Measurements from ENCODE around the gene ASIC3. TPM values are rescaled to one million over a fixed set of nuclear protein-coding genes. Genes with fewer than 3 reads are reported as not detected.

The ASIC3 gene
- 0.22 TPM in 1 of 2 replicates, not detected in the other for total RNA-seq (2012; rRNA removed)

DNA sequence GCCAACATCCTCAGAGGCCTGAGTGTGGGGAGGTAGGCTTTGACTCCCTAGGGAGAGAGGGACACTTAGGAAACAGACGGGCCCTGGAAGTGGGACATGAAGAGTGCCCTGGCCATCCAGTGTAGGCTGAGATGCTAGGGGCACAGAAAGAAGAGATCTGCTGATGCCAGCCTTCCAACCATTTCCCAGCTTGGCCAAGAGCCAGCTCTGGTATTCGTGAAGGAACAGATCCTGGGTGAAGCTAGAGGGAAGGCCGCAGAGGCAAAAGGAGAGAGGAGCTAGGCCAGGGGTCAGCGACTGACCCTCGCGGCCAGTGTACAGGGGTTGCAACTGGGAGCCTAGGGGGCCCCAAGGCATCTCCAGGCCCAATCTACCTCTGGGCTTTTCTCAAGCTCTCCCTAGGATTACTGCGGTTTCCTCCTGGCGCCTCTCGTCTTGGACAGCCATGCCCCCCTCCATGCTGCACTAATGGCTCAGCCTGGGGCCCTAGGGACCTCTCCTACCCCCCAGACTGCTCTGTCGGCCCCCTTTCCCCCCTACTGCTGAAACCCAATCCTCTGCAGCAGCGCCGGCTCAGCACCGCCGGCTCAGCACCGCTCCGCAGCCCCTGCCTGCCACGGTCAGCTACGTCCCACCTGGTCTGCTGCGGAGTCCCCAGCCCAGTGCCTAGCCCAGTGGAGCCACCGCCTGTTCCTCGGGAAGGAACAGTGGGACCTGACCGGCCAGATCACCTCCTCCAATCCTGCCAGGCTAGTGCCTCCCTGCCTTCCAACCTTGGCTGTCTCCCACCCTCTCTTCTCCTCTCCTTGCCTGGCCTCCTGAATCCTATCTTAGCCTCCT lies at the start of gene ASIC3:
Gene ASIC3, plus strand, starts transcription at position 556 of the 840 bp plus-strand sequence. CDS start 355 bp downstream, outside the sequence.
- Histone ChIP-seq H3K27me3 (ENCODE audit: control insufficient read depth, insufficient read depth, low read length) (no peaks in the 10 kb centered on the region), H3K4me1 (ENCODE audit: control insufficient read depth, insufficient read depth, low read length) (peaks cover 10% of the 10 kb centered on the region), H3K9me3 (replicated peaks; ENCODE audit: low read length) (no peaks in the 10 kb centered on the region), H3K4me2 (ENCODE audit: low read length) (no peak within 1 kb of the TSS), H3K9ac (ENCODE audit: low read depth, low read length) (no peak within 1 kb of the TSS), H3K4me3 (ENCODE audit: low read length) (no peak within 1 kb of the TSS), H3K36me3 (ENCODE audit: insufficient read depth, low read length) (peaks cover 3% of the 10 kb centered on the region)

DNA sequence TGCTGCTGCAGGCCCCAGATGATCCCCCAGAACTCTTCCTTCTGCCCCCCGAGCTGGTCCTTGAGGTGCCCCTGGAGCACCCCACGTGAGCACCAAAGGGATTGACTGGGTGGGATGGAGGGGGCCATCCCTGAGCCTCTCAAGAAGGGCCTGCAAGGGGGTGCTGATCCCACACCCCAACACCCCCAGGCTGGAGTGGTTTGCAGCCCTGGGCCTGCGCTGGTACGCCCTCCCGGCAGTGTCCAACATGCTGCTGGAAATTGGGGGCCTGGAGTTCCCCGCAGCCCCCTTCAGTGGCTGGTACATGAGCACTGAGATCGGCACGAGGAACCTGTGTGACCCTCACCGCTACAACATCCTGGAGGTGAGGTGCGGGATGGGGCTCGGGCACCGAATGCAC lies 49.3 kb upstream of the ASIC3 start:
- Histone ChIP-seq H3K9me3 (replicated peaks; ENCODE audit: low read length) (no peaks in the 10 kb centered on the region), H3K9ac (ENCODE audit: low read depth, low read length) (no peak overlapping the region), H3K4me2 (ENCODE audit: low read length) (no peak overlapping the region), H3K27me3 (ENCODE audit: control insufficient read depth, insufficient read depth, low read length) (peaks cover 4% of the 10 kb centered on the region), H3K4me1 (ENCODE audit: control insufficient read depth, insufficient read depth, low read length) (no peaks in the 10 kb centered on the region), H3K4me3 (ENCODE audit: low read length) (no peak overlapping the region), H3K36me3 (ENCODE audit: insufficient read depth, low read length) (no peaks in the 10 kb centered on the region)

DNA sequence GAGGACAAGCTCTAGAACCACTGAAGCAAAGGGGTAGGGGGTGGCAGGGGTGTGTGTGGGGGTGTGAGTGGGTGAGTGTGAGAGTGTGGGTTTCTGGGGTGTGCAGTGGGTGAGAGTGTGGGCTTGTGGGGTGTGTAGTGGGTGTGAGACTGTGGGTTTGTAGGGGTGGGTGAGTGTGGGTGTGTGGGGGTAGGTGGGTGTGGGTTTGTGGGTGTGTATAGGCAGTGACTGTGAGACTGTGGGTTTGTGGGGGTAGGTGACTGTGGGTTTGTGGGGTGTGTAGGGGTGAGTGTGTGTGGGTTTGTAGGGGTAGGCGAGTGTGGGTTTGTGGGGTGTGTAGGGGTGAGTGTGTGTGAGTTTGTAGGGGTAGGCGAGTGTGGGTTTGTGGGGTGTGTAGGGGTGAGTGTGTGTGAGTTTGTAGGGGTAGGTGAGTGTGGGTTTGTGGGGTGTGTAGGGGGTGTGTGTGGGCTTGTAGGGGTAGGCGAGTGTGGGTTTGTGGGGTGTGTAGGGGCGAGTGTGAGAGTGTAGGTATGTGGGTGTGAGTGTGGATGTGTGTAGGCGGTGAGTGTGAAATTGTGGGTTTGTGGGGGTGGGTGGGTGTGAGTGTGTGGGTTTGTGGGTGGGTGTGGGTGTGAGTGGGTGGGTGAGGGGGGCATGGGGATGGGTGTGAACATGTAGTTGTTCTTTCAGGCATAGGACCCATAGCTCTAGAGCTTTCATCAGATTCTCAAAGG lies 48.7 kb upstream of the ASIC3 start:
- H3K4me1 ChIP-seq (ENCODE audit: control insufficient read depth, insufficient read depth, low read length) = no peaks in the 10 kb centered on the region

DNA sequence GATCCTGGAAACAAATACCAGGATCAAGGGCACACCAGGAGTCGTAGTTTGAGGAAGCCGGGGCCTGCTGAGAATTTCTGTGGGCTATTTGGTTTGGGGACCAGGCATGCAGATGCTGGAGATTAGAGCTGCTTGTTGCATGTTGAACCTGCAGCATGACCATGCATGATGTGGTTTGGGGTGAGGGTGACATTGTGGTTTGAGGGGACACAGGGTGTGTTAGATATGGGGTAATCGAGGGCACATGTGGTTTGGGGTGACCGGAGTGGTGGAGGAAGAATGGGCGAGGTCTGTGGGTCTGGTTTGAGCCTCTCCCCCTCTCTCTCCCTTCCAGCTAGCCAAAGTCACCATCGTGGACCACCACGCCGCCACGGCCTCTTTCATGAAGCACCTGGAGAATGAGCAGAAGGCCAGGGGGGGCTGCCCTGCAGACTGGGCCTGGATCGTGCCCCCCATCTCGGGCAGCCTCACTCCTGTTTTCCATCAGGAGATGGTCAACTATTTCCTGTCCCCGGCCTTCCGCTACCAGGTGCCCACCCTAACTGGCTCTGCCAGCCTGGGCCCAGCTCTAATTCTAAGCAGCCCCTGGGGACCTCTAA lies 47.3 kb upstream of the ASIC3 start:
- H3K4me1 ChIP-seq (ENCODE audit: control insufficient read depth, insufficient read depth, low read length) = no peaks in the 10 kb centered on the region
- no peak overlapping the region for H3K4me2 ChIP-seq (ENCODE audit: low read length)
- no peaks in the 10 kb centered on the region for H3K36me3 ChIP-seq (ENCODE audit: insufficient read depth, low read length)
- no peak overlapping the region for H3K9ac ChIP-seq (ENCODE audit: low read depth, low read length)
- H3K4me3 ChIP-seq (ENCODE audit: low read length) = no peak overlapping the region
- H3K27me3 ChIP-seq (ENCODE audit: control insufficient read depth, insufficient read depth, low read length) = peaks cover 14% of the 10 kb centered on the region
- no peaks in the 10 kb centered on the region for H3K9me3 ChIP-seq (replicated peaks; ENCODE audit: low read length)

More for the DNA sequence above, 48.7 kb upstream of the ASIC3 start:
- Histone ChIP-seq H3K4me2 (ENCODE audit: low read length) (no peak overlapping the region), H3K4me3 (ENCODE audit: low read length) (no peak overlapping the region), H3K9ac (ENCODE audit: low read depth, low read length) (no peak overlapping the region), H3K36me3 (ENCODE audit: insufficient read depth, low read length) (no peaks in the 10 kb centered on the region), H3K27me3 (ENCODE audit: control insufficient read depth, insufficient read depth, low read length) (peaks cover 4% of the 10 kb centered on the region), H3K9me3 (replicated peaks; ENCODE audit: low read length) (no peaks in the 10 kb centered on the region)

GRCh38 chr7:151001546-151001945 lies 46.8 kb upstream of the ASIC3 start:
- H3K9ac ChIP-seq (ENCODE audit: low read depth, low read length) = no peak overlapping the region
- no peaks in the 10 kb centered on the region for H3K36me3 ChIP-seq (ENCODE audit: insufficient read depth, low read length)
- H3K4me1 ChIP-seq (ENCODE audit: control insufficient read depth, insufficient read depth, low read length) = no peaks in the 10 kb centered on the region
- no peak overlapping the region for H3K4me3 ChIP-seq (ENCODE audit: low read length)
- no peak overlapping the region for H3K4me2 ChIP-seq (ENCODE audit: low read length)
- H3K9me3 ChIP-seq (replicated peaks; ENCODE audit: low read length) = no peaks in the 10 kb centered on the region
- H3K27me3 ChIP-seq (ENCODE audit: control insufficient read depth, insufficient read depth, low read length) = peaks cover 18% of the 10 kb centered on the region

DNA sequence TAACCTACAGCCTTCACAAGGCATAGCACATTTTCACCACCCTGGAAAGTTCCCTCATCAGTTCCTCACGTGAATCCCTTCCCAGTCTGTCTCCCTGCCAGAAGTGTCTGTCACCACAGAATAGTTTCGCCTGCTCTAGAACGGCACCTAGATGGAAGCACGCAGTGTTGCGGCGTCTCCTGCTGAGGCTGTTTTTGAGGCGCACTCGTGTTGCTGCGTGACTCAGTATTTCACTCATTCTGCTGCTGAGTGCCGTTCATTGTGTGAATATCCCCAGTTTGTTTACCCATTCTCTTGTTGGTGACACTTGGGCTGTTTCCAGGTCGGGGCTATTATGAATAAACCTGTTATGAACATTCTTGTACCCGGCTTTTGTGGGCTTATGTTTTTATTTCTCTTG lies 44.8 kb upstream of the ASIC3 start:
- no peak overlapping the region for H3K4me2 ChIP-seq (ENCODE audit: low read length)
- H3K4me3 ChIP-seq (ENCODE audit: low read length) = no peak overlapping the region
- H3K36me3 ChIP-seq (ENCODE audit: insufficient read depth, low read length) = no peaks in the 10 kb centered on the region
- H3K27me3 ChIP-seq (ENCODE audit: control insufficient read depth, insufficient read depth, low read length) = peaks cover 24% of the 10 kb centered on the region
- H3K9ac ChIP-seq (ENCODE audit: low read depth, low read length) = no peak overlapping the region
- no peaks in the 10 kb centered on the region for H3K4me1 ChIP-seq (ENCODE audit: control insufficient read depth, insufficient read depth, low read length)
- H3K9me3 ChIP-seq (replicated peaks; ENCODE audit: low read length) = no peaks in the 10 kb centered on the region

DNA sequence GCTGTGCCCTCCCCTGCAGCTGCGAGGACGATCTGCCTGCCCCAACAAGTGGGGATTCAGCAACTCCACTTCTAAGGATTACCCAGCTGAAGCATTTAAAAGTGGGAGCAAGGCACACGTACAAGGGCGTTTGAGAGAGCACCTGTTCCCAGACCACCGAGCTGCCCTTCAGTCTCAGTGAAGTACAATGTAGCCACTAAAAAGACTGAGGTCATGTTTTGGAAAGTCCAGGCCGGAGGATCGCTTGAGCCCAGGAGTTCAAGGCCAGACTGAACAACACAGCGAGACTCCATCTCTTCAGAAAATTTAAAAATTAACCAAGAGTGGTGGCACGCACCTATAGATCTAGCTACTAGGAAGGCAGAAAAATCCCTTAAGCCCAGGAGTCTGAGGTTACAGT lies 42.8 kb upstream of the ASIC3 start:
- H3K27me3 ChIP-seq (ENCODE audit: control insufficient read depth, insufficient read depth, low read length) = peaks cover 35% of the 10 kb centered on the region
- no peaks in the 10 kb centered on the region for H3K36me3 ChIP-seq (ENCODE audit: insufficient read depth, low read length)
- no peaks in the 10 kb centered on the region for H3K9me3 ChIP-seq (replicated peaks; ENCODE audit: low read length)
- no peaks in the 10 kb centered on the region for H3K4me1 ChIP-seq (ENCODE audit: control insufficient read depth, insufficient read depth, low read length)
- no peak overlapping the region for H3K4me3 ChIP-seq (ENCODE audit: low read length)
- no peak overlapping the region for H3K4me2 ChIP-seq (ENCODE audit: low read length)
- no peak overlapping the region for H3K9ac ChIP-seq (ENCODE audit: low read depth, low read length)

DNA sequence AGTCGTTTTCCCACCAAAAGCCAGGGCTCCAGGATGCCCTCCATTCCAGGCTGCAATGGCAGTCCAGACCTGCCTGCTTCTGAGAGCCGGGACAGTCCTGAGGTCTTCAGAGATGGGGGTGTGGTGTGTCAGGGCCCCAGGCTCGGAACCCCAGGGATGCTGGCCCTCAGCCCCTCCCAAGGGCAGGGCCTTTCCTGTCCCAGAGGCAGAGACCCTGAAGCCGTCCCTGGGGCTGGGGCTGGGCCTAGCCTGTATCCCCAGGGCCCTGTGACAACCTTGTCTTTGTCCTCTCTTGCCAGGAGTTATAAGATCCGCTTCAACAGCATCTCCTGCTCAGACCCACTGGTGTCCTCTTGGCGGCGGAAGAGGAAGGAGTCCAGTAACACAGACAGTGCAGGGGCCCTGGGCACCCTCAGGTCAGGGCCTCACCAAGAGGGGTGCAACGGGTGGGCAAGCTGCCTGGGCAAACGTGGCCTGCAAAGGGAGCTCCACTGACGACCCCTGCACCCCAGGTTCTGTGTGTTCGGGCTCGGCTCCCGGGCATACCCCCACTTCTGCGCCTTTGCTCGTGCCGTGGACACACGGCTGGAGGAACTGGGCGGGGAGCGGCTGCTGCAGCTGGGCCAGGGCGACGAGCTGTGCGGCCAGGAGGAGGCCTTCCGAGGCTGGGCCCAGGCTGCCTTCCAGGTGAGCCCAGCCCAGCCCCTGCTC lies 41.6 kb upstream of the ASIC3 start:
- H3K9ac ChIP-seq (ENCODE audit: low read depth, low read length) = no peak overlapping the region
- H3K27me3 ChIP-seq (ENCODE audit: control insufficient read depth, insufficient read depth, low read length) = peaks cover 39% of the 10 kb centered on the region
- no peak overlapping the region for H3K4me2 ChIP-seq (ENCODE audit: low read length)

DNA sequence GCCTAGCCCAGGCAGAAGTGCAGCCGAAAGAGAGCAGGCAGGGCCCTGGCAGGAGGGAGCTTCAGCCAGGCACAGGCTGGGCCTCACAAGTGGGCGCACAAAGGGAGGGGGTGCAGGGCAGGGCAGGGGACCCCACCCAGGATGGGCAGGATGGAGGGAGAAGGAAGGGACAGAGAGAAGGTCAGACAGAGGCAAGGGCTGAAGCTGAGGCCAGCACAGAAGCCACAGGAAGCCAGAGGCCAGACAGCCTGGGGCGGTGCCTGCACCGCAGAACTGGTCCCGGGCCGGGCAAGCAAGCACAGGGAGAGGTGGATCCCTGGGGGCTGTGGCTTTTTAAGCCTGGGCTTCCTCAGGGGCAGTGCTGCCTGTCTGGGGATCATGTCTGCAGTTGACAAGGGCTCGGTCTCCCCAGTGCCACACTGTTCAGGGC lies 40.8 kb upstream of the ASIC3 start:
- H3K4me1 ChIP-seq (ENCODE audit: control insufficient read depth, insufficient read depth, low read length) = no peaks in the 10 kb centered on the region
- H3K27me3 ChIP-seq (ENCODE audit: control insufficient read depth, insufficient read depth, low read length) = peaks cover 43% of the 10 kb centered on the region
- H3K4me3 ChIP-seq (ENCODE audit: low read length) = no peak overlapping the region
- H3K9me3 ChIP-seq (replicated peaks; ENCODE audit: low read length) = no peaks in the 10 kb centered on the region
- H3K36me3 ChIP-seq (ENCODE audit: insufficient read depth, low read length) = no peaks in the 10 kb centered on the region
- H3K4me2 ChIP-seq (ENCODE audit: low read length) = no peak overlapping the region
- no peak overlapping the region for H3K9ac ChIP-seq (ENCODE audit: low read depth, low read length)

More for the DNA sequence above, 41.6 kb upstream of the ASIC3 start:
- Histone ChIP-seq H3K4me1 (ENCODE audit: control insufficient read depth, insufficient read depth, low read length) (no peaks in the 10 kb centered on the region), H3K4me3 (ENCODE audit: low read length) (no peak overlapping the region), H3K36me3 (ENCODE audit: insufficient read depth, low read length) (no peaks in the 10 kb centered on the region), H3K9me3 (replicated peaks; ENCODE audit: low read length) (no peaks in the 10 kb centered on the region)

DNA sequence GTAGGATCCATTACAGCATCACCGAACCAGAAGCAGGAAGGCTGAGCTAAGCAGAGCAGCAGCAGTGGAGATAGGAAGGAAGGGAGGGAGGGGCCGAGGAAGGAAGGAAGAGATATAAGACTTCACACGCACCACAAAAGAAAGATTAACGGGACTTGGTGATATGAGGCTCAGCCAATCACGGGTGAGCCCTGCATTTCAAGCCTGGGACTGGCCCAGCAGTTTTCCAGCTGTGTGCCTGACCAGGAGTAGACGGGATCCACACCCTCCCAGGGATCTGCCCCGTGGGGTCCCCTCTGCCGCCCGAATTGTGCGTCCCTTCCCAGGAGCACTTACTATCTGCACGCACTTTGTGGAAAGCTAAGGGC lies 40.2 kb upstream of the ASIC3 start:
- H3K36me3 ChIP-seq (ENCODE audit: insufficient read depth, low read length) = no peaks in the 10 kb centered on the region
- no peak overlapping the region for H3K4me3 ChIP-seq (ENCODE audit: low read length)
- H3K4me1 ChIP-seq (ENCODE audit: control insufficient read depth, insufficient read depth, low read length) = peaks cover 3% of the 10 kb centered on the region
- H3K9me3 ChIP-seq (replicated peaks; ENCODE audit: low read length) = no peaks in the 10 kb centered on the region
- H3K9ac ChIP-seq (ENCODE audit: low read depth, low read length) = no peak overlapping the region
- H3K27me3 ChIP-seq (ENCODE audit: control insufficient read depth, insufficient read depth, low read length) = peaks cover 48% of the 10 kb centered on the region
- H3K4me2 ChIP-seq (ENCODE audit: low read length) = peak overlapping the region; percentile 45

All from skeletal muscle satellite cell (primary cell).